T-helper 1 cell treated with Interleukin-12 subunit alpha and Interleukin-12 subunit beta and Interleukin-4 antibody, amounts not matched to agents 30 μg/mL and 1 μg/mL, for 36 hours (primary cell): ENCODE measurements around the gene CALN1.

Source experiments
- H3K27ac Mint-ChIP-seq: one replicate; pipeline ENCODE4 v1.8.0; 2021; ENCODE audit warnings: mild to moderate bottlenecking, mixed read lengths
- H3K27me3 Mint-ChIP-seq: one replicate; pipeline ENCODE4 v1.8.0; 2021; ENCODE audit warnings: low read depth, mixed read lengths
- H3K36me3 Mint-ChIP-seq: one replicate; pipeline ENCODE4 v1.8.0; 2021; ENCODE audit warnings: low read depth, mixed read lengths
- H3K4me1 Mint-ChIP-seq: one replicate; pipeline ENCODE4 v1.8.0; 2021; ENCODE audit warnings: low read depth, mixed read lengths
- H3K4me3 Mint-ChIP-seq: one replicate; pipeline ENCODE4 v1.8.0; 2021; ENCODE audit warnings: mild to moderate bottlenecking, moderate library complexity, mixed read lengths
- H3K9me3 Mint-ChIP-seq: one replicate; pipeline ENCODE4 v1.8.0; 2021; ENCODE audit warnings: mixed read lengths

The CALN1 gene

GRCh38 chr7:72114129-72114528 lies 298.0 kb downstream of the CALN1 start:
- Mint-ChIP-seq H3K4me3 (no peak overlapping the region), H3K36me3 (no peaks in the 10 kb centered on the region), H3K27ac (no peak overlapping the region), H3K27me3 (no peaks in the 10 kb centered on the region), H3K4me1 (no peaks in the 10 kb centered on the region), H3K9me3 (peaks cover 13% of the 10 kb centered on the region)

DNA sequence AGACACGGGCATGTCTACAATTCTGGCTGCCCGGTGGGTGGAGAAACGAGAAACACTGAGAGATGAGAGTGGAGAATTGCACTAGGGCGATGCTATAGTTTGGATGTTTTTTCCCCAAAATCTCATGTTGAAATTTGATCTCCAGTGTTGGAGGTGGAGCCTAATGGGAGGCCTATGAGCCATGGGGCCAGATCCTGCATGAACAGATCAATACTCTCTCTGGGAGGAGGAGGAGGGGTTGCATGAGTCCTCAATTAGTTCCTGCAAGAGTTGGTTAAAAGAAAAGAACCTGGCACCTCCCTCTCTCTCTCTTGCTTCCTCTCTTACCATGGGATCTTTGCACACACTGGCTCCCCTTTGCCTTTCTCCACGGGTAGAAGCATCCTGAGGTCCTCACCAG lies 299.1 kb downstream of the CALN1 start:
- no peaks in the 10 kb centered on the region for H3K4me1 Mint-ChIP-seq
- H3K36me3 Mint-ChIP-seq: no peaks in the 10 kb centered on the region
- H3K4me3 Mint-ChIP-seq: no peak overlapping the region
- H3K9me3 Mint-ChIP-seq: peaks cover 23% of the 10 kb centered on the region
- no peaks in the 10 kb centered on the region for H3K27me3 Mint-ChIP-seq
- H3K27ac Mint-ChIP-seq: no peak overlapping the region

DNA sequence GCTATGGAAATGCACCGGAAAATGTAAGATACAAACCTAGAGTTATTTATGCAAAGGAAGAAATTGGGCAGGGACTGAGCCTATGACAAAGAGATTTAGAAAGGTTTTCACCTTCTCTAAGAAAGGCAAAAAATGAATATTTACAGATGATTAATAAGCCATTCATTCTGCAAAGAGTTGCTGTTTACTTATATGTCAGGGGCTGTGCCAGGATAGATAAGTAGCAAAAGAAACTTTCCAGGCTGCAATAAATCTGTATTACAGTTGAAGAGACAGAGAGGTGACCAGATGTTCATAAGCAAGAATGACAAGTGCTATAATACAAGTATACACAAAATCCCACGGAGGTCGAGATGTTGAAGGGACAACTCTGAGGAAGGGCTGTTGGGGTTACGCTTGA lies 299.6 kb downstream of the CALN1 start:
- H3K36me3 Mint-ChIP-seq: no peaks in the 10 kb centered on the region

DNA sequence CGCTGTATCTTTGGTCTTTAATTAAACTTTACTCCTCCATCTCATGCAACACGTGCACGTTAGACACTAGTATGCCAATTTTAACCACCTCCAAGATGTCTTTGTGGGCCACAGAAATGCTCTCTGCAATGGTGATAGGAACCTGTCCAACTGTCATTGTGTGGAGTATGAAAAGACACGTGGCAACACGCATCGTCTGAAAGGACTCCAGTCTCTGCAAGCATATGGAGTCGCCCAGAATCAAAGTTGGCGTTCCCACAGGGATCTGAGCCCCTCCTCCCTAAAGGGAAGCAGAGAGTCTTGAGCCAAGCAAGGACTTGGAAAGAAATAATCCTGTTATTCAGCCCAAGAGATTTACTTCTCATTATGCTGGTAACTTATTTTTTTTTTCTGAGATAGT lies 301.1 kb downstream of the CALN1 start:
- peaks cover 29% of the 10 kb centered on the region for H3K9me3 Mint-ChIP-seq
- no peaks in the 10 kb centered on the region for H3K4me1 Mint-ChIP-seq

More for the DNA sequence above, 299.6 kb downstream of the CALN1 start:
- Mint-ChIP-seq H3K4me3 (no peak overlapping the region), H3K27me3 (no peaks in the 10 kb centered on the region), H3K9me3 (peaks cover 26% of the 10 kb centered on the region), H3K27ac (no peak overlapping the region), H3K4me1 (no peaks in the 10 kb centered on the region)

DNA sequence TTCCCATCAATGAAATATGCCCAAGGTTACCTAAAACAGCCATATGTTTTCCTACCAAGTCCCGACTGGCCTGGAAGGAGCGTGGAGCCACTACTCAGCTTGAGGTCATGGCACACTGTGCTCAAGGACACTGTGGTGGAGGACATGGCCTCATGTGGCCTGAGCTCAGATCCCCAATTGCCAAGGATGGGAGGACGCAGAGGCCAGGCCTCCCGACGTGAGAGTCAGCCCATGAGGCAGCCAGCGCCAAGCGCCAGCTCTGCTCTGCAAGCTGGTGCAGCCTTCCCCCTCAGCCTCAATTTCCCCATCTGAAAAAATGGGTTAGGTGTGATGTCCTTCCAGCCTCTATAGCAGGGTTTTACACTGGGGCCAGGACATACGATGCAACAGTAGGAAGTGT lies 302.6 kb downstream of the CALN1 start:
- no peaks in the 10 kb centered on the region for H3K36me3 Mint-ChIP-seq
- no peaks in the 10 kb centered on the region for H3K4me1 Mint-ChIP-seq
- no peak overlapping the region for H3K4me3 Mint-ChIP-seq
- peaks cover 30% of the 10 kb centered on the region for H3K9me3 Mint-ChIP-seq
- no peak overlapping the region for H3K27ac Mint-ChIP-seq
- no peaks in the 10 kb centered on the region for H3K27me3 Mint-ChIP-seq

More for the DNA sequence above, 301.1 kb downstream of the CALN1 start:
- H3K27me3 Mint-ChIP-seq: no peaks in the 10 kb centered on the region
- no peak overlapping the region for H3K27ac Mint-ChIP-seq
- no peak overlapping the region for H3K4me3 Mint-ChIP-seq
- H3K36me3 Mint-ChIP-seq: no peaks in the 10 kb centered on the region

GRCh38 chr7:72106405-72106804 lies 305.7 kb downstream of the CALN1 start:
- H3K27ac Mint-ChIP-seq: no peak overlapping the region
- no peaks in the 10 kb centered on the region for H3K36me3 Mint-ChIP-seq
- H3K4me3 Mint-ChIP-seq: no peak overlapping the region
- H3K4me1 Mint-ChIP-seq: no peaks in the 10 kb centered on the region
- H3K27me3 Mint-ChIP-seq: no peaks in the 10 kb centered on the region
- peaks cover 48% of the 10 kb centered on the region for H3K9me3 Mint-ChIP-seq

- H3K4me1 Mint-ChIP-seq: no peaks in the 10 kb centered on the region
- peaks cover 40% of the 10 kb centered on the region for H3K9me3 Mint-ChIP-seq
- no peak overlapping the region for H3K4me3 Mint-ChIP-seq
- H3K27ac Mint-ChIP-seq: no peak overlapping the region
- H3K36me3 Mint-ChIP-seq: no peaks in the 10 kb centered on the region
- no peaks in the 10 kb centered on the region for H3K27me3 Mint-ChIP-seq
Measured at GRCh38 chr7:72101444-72101843, 310.7 kb downstream of the CALN1 start.

DNA sequence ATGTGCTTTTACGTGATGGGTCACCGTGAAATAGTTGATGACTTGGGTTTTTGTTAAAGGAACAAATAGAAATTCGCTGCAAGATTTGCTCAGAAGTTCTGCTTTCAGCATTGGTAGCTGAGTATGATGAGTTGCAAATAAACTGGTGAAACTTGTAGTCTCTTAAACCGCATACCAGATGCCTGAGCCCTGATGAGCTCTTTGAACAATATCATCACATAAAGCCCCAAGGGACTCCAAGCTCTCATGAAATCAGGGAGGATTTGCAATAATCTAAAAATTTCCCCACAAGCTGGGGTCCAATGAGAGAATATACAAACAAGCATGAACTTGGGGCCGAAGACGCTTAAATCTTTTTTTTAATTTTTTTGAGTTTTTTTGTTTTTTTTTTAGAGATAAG lies 312.4 kb downstream of the CALN1 start:
- no peaks in the 10 kb centered on the region for H3K27me3 Mint-ChIP-seq
- H3K27ac Mint-ChIP-seq: no peak overlapping the region
- H3K4me1 Mint-ChIP-seq: no peaks in the 10 kb centered on the region
- H3K4me3 Mint-ChIP-seq: no peak overlapping the region
- H3K36me3 Mint-ChIP-seq: no peaks in the 10 kb centered on the region
- H3K9me3 Mint-ChIP-seq: peaks cover 30% of the 10 kb centered on the region

GRCh38 chr7:72098807-72099580 lies 313.1 kb downstream of the CALN1 start:
- no peaks in the 10 kb centered on the region for H3K27me3 Mint-ChIP-seq
- H3K4me1 Mint-ChIP-seq: no peaks in the 10 kb centered on the region
- H3K36me3 Mint-ChIP-seq: no peaks in the 10 kb centered on the region
- H3K27ac Mint-ChIP-seq: no peak overlapping the region
- H3K9me3 Mint-ChIP-seq: peaks cover 30% of the 10 kb centered on the region
- H3K4me3 Mint-ChIP-seq: no peak overlapping the region

DNA sequence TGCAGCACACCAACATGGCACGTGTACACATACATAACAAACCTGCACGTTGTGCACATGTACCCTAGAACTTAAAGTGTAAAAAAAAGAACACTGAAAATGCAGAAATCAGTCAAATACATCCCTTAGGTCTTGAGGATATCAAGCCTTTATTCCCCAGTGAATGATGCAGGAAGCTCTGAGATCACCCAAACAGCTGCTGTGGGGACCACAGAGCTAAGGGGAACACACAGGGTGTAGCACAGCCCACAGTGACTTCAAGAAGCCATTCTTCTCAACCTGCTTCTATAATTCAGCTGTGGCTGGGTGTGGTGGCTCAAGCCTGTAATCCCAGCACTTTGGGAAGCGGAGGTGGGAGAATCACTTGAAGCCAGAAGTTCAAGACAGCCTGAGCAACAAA lies 314.9 kb downstream of the CALN1 start:
- Mint-ChIP-seq H3K27ac (no peak overlapping the region), H3K4me1 (no peaks in the 10 kb centered on the region), H3K4me3 (no peak overlapping the region), H3K27me3 (no peaks in the 10 kb centered on the region), H3K36me3 (no peaks in the 10 kb centered on the region), H3K9me3 (peaks cover 17% of the 10 kb centered on the region)

- Mint-ChIP-seq H3K27me3 (no peaks in the 10 kb centered on the region), H3K27ac (no peak overlapping the region), H3K4me3 (no peak overlapping the region), H3K9me3 (peaks cover 5% of the 10 kb centered on the region), H3K36me3 (no peaks in the 10 kb centered on the region), H3K4me1 (no peaks in the 10 kb centered on the region)
Measured at GRCh38 chr7:72092769-72093168, 319.4 kb downstream of the CALN1 start.

DNA sequence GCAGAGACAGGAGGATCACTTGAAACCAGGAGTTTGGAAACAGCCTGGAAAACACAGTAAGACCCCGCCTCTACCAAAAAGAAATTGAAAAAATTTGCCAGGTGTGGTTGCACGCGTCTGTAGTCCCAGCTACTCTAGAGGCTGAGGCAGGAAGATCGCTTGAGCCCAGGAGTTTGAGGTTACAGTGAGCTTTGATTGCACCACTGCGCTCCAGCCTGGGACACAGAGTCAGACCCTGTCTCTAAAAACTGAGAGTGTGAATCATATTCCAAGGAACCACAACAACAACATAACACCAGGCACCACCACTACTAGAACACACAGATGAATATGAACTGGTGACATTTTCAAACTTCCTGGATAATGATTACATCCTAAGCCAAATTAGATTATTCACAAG lies 324.2 kb downstream of the CALN1 start:
- no peaks in the 10 kb centered on the region for H3K4me1 Mint-ChIP-seq
- H3K9me3 Mint-ChIP-seq: peaks cover 9% of the 10 kb centered on the region
- H3K36me3 Mint-ChIP-seq: no peaks in the 10 kb centered on the region
- no peak overlapping the region for H3K27ac Mint-ChIP-seq
- no peaks in the 10 kb centered on the region for H3K27me3 Mint-ChIP-seq
- H3K4me3 Mint-ChIP-seq: no peak overlapping the region

DNA sequence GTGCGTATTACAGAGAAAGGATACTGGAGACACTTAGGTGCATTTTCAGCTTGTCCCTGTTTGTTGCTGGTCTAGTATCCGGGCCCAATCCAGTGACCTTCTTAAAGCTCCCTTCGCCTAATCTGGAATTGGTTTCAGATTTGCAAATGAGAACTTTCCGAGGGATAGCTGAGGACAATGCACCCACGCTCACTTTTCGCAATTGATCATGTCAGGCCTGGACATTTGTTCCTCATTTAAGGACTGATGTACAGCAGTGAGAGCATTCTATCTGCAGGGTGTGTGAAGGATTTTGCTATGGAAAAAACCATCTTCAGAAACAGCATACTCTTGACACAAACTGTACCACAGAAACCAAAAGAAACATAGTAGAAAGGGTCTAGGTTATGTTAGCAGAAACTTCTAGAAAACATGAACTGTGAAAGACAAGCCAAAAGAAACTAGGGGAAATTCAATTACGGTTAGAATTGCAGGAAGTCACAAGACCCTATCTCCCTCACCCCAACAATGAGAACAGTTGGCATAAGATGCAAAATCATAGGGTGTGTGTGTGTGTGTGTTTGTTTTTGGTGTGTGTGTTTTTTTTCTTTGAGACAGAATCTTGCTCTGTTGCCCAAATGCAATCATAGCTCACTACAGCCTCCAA lies 331.1 kb downstream of the CALN1 start:
- Mint-ChIP-seq H3K27me3 (no peaks in the 10 kb centered on the region), H3K36me3 (no peaks in the 10 kb centered on the region), H3K4me1 (no peaks in the 10 kb centered on the region), H3K9me3 (peaks cover 18% of the 10 kb centered on the region), H3K4me3 (no peak overlapping the region), H3K27ac (no peak overlapping the region)

GRCh38 chr7:72080341-72080766 lies 331.8 kb downstream of the CALN1 start:
- Mint-ChIP-seq H3K9me3 (peaks cover 18% of the 10 kb centered on the region), H3K4me3 (no peak overlapping the region), H3K27me3 (no peaks in the 10 kb centered on the region), H3K27ac (no peak overlapping the region), H3K4me1 (no peaks in the 10 kb centered on the region), H3K36me3 (no peaks in the 10 kb centered on the region)

DNA sequence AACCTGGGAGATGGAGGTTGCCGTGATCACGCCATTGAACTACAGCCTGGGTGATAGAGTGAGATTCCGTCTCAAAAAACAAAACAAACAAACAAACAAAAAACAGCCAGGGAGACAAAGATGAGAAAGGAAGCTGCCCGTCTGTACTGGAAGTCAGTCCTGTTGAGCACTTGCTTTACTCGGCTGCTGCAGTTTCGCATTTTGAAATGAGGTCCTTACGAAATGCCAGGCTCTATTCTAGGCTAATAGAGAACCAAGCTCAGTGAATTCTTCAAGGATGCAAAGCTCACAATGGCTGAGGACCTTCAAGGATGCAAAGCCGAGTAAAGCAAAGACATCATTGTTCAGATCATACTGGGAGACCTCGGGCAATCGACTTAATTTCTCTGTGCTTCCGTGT lies 333.3 kb downstream of the CALN1 start:
- Mint-ChIP-seq H3K9me3 (peaks cover 23% of the 10 kb centered on the region), H3K4me3 (no peak overlapping the region), H3K4me1 (no peaks in the 10 kb centered on the region), H3K27me3 (no peaks in the 10 kb centered on the region), H3K36me3 (no peaks in the 10 kb centered on the region), H3K27ac (no peak overlapping the region)
